ENCODE data around the gene FBXL16. TPM values are rescaled to one million over a fixed set of nuclear protein-coding genes. Genes with fewer than 3 reads are reported as not detected.
A peak's percentile ranks its signal among the peaks of the same experiment; 100 is the strongest.

Gene FBXL16
- total and polyA plus RNA-seq, 2 of the 13 experiments (the other 11 are each of a cell fraction or from before 2014, with no cell fraction given): 0.22 to 2.0 TPM

- TF ChIP-seq ZGPAT (CRISPR knock-in tag; IDR thresholded peaks at IDR 0.05): no peak
- TF ChIP-seq ARID5B (CRISPR knock-in tag; IDR thresholded peaks at IDR 0.05): no peak
- TF ChIP-seq ZNF383 (CRISPR knock-in tag; IDR thresholded peaks at IDR 0.05; ENCODE audit: borderline replicate concordance): no peak
- TF ChIP-seq TBP (CRISPR knock-in tag; IDR thresholded peaks at IDR 0.05): no peak
- peak; percentile 93 for TF ChIP-seq YEATS4 (CRISPR knock-in tag; IDR thresholded peaks at IDR 0.05; ENCODE audit: borderline replicate concordance)
- TF ChIP-seq HES4 (CRISPR knock-in tag; IDR thresholded peaks at IDR 0.05; ENCODE audit: borderline replicate concordance): peak; percentile 91
- no peak for TF ChIP-seq ZNF296 (CRISPR knock-in tag; conservative IDR thresholded peaks at IDR 0.05)
- peak; percentile 58; the same call in 1 of the 2 replicates for TF ChIP-seq HOXA5 (CRISPR knock-in tag; IDR thresholded peaks at IDR 0.05)
- TF ChIP-seq MNT (IDR thresholded peaks at IDR 0.05): no peak
- no peak; the same call in 1 of the 2 replicates for TF ChIP-seq ZNF780A (CRISPR knock-in tag; IDR thresholded peaks at IDR 0.05)
- TF ChIP-seq ZKSCAN5 (CRISPR knock-in tag; IDR thresholded peaks at IDR 0.05): no peak
- TF ChIP-seq ZFP62 (CRISPR knock-in tag; IDR thresholded peaks at IDR 0.05): no peak
- TF ChIP-seq ARID3A (IDR thresholded peaks at IDR 0.05; ENCODE audit: low read depth, low read length): no peak
- TF ChIP-seq ZNF549 (CRISPR knock-in tag; IDR thresholded peaks at IDR 0.05): no peak; the same call in 1 of the 2 replicates
- TF ChIP-seq FOXK2 (IDR thresholded peaks at IDR 0.05): no peak
- TF ChIP-seq ZNF574 (CRISPR knock-in tag; IDR thresholded peaks at IDR 0.05): peak; percentile 91
- TF ChIP-seq ZZZ3 (CRISPR knock-in tag; IDR thresholded peaks at IDR 0.05; ENCODE audit: borderline replicate concordance): 0 out of 2 replicates have a peak, but pooled peaks have one; percentile 54
- no peak for TF ChIP-seq ZNF263 (CRISPR knock-in tag; IDR thresholded peaks at IDR 0.05)
Measured at GRCh38 chr16:720990-721764, 15.6 kb upstream of the FBXL16 start, which contains the start of gene ANTKMT (continued).
